ENCODE data around the gene MSMP. TPM values are rescaled to one million over a fixed set of nuclear protein-coding genes. Genes with fewer than 3 reads are reported as not detected.

Gene MSMP
- total and polyA plus RNA-seq, 7 donors: 0.57 TPM; not detected in 6

DNA sequence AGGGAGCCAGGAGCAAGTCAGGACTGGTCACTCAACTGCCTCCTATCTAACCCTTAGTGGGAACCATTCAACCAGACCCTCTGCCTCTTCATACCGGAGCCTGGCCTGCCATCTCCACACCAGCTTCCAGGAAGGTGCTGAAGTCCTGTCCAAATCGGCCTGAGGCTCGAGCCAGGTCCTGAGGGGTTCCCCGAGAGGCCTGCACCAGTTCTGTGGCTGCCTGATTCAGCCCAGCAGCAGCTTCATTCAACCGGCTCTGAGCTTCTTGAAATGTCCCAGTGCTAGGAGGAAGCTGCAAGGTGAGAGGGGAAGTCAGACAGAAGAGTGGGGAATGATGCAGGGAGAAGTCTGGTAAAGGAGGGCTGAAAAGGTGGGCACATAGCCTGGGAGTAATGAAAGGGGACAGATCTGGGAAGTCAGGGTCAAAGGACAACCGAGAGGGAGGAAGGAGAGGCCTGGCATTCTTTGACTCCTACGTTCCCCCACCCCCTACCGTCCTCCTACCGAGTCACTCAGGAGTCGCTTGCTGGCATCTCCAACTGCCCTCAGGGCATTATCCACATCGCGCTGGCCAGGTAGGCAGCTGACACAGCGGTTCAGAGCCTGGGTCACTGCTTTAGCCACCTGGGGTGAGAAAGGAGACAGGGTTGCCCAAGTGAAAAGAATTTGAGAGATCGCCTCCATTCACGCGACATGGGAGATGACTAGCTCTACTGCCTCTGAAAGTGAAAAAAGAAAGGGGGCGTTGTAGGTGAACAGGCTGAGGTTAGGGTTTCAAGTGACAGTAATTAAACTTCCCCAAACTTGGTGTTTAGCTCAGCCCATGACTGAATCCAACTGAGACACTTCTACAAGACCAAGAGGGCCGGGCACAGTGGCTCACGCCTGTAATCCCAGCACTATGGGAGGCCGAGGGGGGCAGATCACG lies 42.3 kb downstream of the MSMP start:
- intact Hi-C loops (cut with DNase I): no loop called here
- Histone ChIP-seq H3K27ac (peak overlapping the region; percentile 31 to 57 (median 38)), H3K9me3 (no peaks in the 10 kb centered on the region), H3K4me3 (no peak overlapping the region), H3K27me3 (no peaks in the 10 kb centered on the region), H3K4me1 (peaks cover 0 to 6% (median 0%) of the 10 kb centered on the region in 4 donors), H3K36me3 (peaks cover 85 to 100% (median 92%) of the 10 kb centered on the region in 4 donors)
- DNase-seq: peak; percentile 60
- TF ChIP-seq EP300 (IDR thresholded peaks at IDR 0.05) (no peak), POLR2A (IDR thresholded peaks at IDR 0.05) (no peak), POLR2AphosphoS5 (IDR thresholded peaks at IDR 0.05) (no peak)
- TF ChIP-seq, protein P1, sequence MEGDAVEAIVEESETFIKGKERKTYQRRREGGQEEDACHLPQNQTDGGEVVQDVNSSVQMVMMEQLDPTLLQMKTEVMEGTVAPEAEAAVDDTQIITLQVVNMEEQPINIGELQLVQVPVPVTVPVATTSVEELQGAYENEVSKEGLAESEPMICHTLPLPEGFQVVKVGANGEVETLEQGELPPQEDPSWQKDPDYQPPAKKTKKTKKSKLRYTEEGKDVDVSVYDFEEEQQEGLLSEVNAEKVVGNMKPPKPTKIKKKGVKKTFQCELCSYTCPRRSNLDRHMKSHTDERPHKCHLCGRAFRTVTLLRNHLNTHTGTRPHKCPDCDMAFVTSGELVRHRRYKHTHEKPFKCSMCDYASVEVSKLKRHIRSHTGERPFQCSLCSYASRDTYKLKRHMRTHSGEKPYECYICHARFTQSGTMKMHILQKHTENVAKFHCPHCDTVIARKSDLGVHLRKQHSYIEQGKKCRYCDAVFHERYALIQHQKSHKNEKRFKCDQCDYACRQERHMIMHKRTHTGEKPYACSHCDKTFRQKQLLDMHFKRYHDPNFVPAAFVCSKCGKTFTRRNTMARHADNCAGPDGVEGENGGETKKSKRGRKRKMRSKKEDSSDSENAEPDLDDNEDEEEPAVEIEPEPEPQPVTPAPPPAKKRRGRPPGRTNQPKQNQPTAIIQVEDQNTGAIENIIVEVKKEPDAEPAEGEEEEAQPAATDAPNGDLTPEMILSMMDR (IDR thresholded peaks at IDR 0.05): no peak
- 86 to 94% methylated on average over 21 of the region's 21 CpGs for WGBS, 2 donors

DNA sequence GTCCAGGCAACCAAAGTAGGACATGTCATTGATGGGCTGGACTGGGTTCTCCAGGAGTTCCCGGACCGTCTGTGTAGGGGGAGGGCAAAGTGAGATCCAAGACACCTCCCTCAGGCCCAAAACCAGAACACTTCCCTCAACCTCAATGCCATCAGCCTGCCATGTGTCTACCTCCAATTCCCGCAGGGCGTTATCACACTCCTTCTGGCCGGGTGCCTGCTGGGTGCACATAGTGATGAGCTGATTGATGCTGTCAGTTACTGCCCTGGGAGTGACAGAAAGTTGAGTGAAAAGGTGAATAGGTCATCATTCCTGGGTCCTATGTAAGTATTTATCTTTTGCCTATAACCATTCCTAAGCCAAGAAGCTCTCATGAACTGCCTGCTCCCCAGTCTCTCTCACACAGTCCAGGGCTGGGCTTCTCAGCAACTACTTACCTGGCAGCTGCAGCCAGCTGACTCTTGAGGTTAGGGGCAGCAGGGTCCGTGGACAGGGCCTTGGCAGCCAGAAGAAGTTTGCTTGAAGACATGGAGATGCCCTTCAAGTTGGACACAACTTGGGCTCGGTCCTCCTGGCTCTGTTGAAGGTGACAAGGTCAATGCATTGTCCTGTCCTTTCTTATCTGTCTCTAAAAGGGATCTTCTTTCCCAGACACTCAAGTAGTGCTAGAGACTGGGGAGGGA lies 43.1 kb downstream of the MSMP start:
- H3K4me1 ChIP-seq: peaks cover 0 to 6% (median 0%) of the 10 kb centered on the region in 4 donors
- TF ChIP-seq EP300 (IDR thresholded peaks at IDR 0.05) (no peak), POLR2AphosphoS5 (IDR thresholded peaks at IDR 0.05) (peak in 1 of 4 donors; percentile 20), POLR2A (IDR thresholded peaks at IDR 0.05) (no peak)
- TF ChIP-seq, protein P1 (IDR thresholded peaks at IDR 0.05): no peak
- 85 to 93% methylated on average over 7 of the region's 7 CpGs for WGBS, 2 donors
- intact Hi-C loops (cut with DNase I): no loop called here
- peak; percentile 45 for DNase-seq
- peak overlapping the region; percentile 31 to 57 (median 38) for H3K27ac ChIP-seq
- H3K36me3 ChIP-seq: peaks cover 85 to 100% (median 93%) of the 10 kb centered on the region in 4 donors
- no peaks in the 10 kb centered on the region for H3K9me3 ChIP-seq
- H3K4me3 ChIP-seq: no peak overlapping the region
- H3K27me3 ChIP-seq: no peaks in the 10 kb centered on the region

DNA sequence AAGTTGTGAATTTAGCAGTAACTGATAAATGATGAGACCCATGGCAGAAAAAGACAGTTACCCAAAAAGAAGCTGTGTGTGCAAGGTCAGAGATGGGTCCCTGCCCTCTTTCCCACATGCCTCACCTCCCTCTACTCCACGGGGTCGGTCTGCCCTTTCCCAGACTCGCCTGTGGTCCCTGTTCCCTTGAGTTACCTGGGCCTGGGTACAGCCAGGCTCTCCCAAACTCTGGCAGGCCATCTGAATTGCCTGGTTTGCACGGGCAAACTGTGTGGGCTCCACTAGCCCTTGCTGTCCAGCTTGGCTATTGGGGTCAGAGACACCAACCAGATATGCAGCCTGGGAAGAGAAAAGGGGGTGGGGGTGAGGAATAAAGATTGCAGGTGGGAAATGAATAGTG lies 45.9 kb downstream of the MSMP start:
- H3K36me3 ChIP-seq: peaks cover 91 to 100% (median 94%) of the 10 kb centered on the region in 4 donors
- no peak overlapping the region for H3K4me3 ChIP-seq
- H3K4me1 ChIP-seq: no peaks in the 10 kb centered on the region
- 97 to 99% methylated on average over 4 of the region's 4 CpGs for WGBS, 2 donors
- peak; percentile 54 for DNase-seq
- intact Hi-C loops (cut with DNase I): no loop called here
- peak overlapping the region; percentile 27 to 49 (median 36) for H3K27ac ChIP-seq
- H3K9me3 ChIP-seq: no peaks in the 10 kb centered on the region
- TF ChIP-seq POLR2AphosphoS5 (IDR thresholded peaks at IDR 0.05) (no peak), EP300 (IDR thresholded peaks at IDR 0.05) (no peak), POLR2A (IDR thresholded peaks at IDR 0.05) (no peak)
- TF ChIP-seq, protein P1 (IDR thresholded peaks at IDR 0.05): no peak
- H3K27me3 ChIP-seq: no peaks in the 10 kb centered on the region

DNA sequence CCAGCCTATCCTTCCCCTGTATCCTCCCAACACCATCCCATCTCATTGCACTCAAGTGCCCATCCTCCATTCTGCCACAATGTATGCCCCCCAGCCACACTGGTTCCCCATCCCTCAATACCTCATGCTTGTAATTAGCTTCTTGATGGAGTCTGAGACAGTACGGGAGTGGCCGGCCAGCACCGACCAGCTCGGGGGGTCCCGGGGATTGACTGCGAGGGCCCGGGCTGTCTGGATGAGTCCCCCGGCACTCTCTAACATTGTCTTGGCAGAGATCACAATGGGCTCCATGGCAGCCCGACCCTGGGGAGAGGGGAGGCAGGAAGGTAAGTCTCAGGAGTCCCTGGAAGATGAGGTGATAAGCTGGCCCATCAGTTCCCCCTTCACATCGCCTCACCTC lies 47.1 kb downstream of the MSMP start:
- no peak for TF ChIP-seq EP300 (IDR thresholded peaks at IDR 0.05)
- TF ChIP-seq, protein P1 (IDR thresholded peaks at IDR 0.05): no peak
- TF ChIP-seq POLR2AphosphoS5 (IDR thresholded peaks at IDR 0.05): no peak
- TF ChIP-seq POLR2A (IDR thresholded peaks at IDR 0.05): no peak
- WGBS, 2 donors: 86 to 98% methylated on average over 10 of the region's 10 CpGs
- peaks cover 91 to 100% (median 94%) of the 10 kb centered on the region in 4 donors for H3K36me3 ChIP-seq
- no peak overlapping the region for H3K4me3 ChIP-seq
- H3K9me3 ChIP-seq: no peaks in the 10 kb centered on the region
- peak overlapping the region; percentile 25 to 49 (median 36) for H3K27ac ChIP-seq
- intact Hi-C loops (cut with DNase I): loop anchor here (2.0 kb wide), 1 partner anchor 18 kb away; no protein-coding TSS in a partner anchor
- no peaks in the 10 kb centered on the region for H3K27me3 ChIP-seq
- no peaks in the 10 kb centered on the region for H3K4me1 ChIP-seq
- DNase-seq: peak; percentile 50
